Activated naive CD4-positive, alpha-beta T cell treated with Interleukin-2 at 50 U/mL for 16 hours (primary cell): Measurements from ENCODE around the gene P2RX6.

Experiments used
- DNase-seq: peaks from one replicate; pipeline ENCODE4 v3.0.0-alpha.2; 2020

Gene P2RX6

DNA sequence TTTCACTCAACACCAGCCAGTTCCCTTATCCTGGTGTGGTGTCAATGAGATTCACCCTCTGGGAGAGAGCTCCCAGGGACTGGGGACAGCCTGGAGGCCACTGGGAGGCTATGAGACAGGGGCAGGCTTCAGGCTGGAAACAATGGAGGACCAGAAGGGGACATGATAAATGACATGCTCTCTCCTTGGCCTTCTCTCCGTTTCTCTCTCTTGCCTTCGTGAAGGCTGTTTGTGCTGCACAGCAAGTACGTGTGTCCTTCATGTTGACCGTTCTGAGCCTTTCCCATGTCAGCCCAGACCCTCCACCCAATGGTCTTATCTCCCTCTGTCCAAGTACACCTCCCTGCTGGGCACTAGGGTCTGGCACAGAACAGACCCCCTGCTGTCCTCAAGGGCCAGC is 34.4 kb upstream of the P2RX6 start:
- DNase-seq: no peak

DNA sequence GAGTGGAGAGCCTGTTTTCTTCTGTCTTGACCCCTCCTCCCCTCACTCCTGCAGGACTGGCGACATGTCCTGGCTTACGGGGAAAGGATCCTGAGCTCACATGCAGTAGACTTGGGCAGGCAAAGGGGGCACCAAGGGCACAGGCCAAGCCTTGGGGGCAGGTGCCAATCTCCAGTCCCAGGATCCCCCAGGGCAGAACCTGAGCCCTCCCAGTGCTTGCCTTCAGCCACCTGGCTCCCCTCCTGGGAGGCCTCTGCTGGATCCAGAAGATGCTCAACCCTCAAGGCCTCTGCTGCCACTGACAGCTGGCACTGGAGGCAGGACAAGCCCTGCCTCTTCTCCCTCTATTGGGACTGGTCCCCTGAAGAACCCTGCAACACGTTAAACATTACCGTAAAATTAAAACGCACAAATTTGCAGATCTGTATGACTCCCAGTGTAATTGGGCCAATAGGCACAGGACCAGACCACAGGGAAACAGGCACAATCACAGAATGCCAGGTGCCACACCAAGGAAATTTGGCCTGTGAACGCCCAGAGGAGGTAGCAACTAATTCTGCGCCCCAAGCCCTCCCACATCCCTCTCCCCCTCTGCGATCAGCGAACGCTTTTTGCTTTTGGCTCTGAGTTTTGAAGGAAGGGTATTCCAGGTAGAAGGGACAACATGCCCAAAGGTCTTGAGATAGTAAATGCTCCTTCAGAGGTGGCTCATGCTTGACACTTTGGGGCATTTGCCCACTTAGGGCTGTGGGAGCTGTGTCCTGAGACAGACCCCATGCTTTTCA is 33.8 kb upstream of the P2RX6 start:
- no peak for DNase-seq

DNA sequence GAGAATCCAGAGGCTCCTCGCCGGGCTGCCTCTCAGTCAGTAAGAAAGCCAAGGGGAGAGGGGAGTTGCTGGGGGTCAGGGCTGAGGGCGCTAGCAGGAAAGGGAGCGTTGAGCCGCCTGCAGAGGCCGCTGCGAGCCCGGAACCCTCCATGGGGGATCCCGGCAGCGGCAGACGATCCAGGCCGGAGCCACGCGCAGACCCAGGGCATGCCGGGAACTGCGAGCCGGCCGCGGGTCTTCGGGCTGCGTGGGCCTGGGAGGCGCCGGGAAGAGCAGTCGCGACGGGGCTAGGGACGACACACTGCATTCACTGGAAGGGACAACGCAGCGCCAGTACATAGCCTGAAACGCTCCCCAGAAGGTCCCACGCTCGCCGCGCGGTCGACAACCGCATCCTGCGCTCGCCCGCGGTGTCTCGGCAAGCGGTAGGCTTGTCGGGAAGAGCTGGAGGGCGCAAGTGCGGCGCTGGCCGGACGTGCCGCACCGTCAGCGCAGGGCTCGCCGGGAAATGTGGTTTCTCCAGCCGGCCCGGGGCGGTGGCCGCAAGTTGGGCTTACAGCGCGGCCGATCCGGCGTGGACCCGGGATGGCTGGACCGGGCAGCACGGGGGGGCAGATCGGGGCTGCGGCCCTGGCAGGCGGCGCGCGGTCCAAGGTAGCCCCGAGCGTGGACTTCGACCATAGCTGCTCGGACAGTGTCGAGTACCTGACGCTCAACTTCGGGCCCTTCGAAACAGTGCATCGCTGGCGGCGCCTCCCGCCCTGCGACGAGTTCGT is 33.0 kb upstream of the P2RX6 start, which contains the start of gene LZTR1:
LZTR1 (plus strand) TSS at position 511 of the 776 bp plus-strand sequence; CDS start at position 586, 75 bp downstream.
- peak; percentile 71 for DNase-seq

- DNase-seq: no peak
Measured at GRCh38 chr22:20982563-20982882, 32.4 kb upstream of the P2RX6 start.

- no peak for DNase-seq
Measured at GRCh38 chr22:20983081-20983771, 31.7 kb upstream of the P2RX6 start.

GRCh38 chr22:20985720-20986119 is 29.2 kb upstream of the P2RX6 start:
- no peak for DNase-seq

DNA sequence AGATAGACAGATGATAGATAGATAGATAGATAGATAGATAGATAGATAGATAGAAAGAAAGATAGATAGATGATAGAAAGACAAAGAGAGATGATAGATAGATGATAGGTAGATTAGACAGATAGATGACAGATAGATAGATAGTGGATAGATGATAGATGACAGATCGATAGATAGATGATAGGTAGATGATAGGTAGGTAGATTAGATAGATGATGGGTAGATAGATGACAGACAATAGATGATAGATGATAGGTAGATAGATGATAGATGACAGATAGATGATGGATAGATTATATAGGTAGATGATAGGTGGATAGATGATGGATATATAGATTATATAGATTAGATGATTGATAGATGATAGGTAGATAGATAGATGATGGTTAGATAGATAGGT is 28.6 kb upstream of the P2RX6 start:
- no peak for DNase-seq

DNA sequence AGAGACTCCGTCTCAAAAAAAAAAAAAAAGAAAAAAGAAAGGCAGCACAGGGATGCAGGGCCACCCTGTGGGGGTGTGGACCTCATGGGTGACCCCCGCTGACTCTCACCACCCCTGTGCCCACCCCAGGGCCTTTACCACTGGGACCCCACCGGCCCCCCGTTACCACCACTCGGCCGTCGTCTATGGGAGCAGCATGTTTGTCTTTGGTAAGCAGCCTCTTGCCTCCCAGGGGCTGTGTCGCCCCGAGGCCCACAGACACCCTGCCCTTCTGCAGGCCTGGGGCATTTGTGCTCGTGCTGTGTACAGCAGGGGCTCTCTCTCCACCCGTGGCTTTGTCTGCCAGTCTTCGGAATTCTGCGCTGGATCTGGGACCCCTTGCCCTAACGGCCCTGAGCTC is 27.6 kb upstream of the P2RX6 start:
- no peak for DNase-seq

DNA sequence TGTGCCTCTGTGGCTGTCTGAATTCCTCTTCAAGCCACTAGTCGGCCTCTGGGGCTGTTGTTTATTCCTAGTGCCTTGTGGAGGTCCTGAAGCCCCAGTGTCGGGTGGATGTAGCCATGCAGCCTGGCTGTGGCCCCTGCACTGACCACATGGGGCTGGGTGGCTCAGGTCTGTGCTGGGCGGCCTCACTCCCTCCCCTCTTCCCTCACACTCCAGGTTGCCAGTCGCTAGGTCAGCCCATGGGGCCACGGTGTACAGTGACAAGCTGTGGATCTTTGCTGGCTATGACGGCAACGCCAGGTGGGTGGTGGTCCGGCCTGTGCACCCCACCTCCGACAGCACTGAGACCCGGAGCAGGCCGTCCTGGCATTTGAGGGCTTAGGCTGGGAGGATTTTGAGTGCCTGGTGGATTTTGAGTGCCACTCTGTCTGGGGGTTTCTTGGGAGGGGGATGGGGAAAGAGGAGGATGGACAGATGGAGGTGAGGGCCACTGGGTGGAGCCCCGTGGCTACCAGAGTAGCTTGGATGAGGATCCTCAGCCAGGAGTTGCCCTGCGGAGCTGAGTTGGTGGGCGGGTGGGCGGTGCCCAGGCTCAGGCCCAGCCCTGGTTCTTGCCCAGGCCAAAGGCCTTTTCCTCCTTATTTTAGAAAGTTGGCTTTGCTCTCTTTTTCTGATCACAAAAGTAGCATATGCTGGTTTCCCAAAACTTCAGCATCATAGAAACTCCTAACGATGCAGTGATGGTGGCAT is 26.2 kb upstream of the P2RX6 start:
- no peak for DNase-seq

DNA sequence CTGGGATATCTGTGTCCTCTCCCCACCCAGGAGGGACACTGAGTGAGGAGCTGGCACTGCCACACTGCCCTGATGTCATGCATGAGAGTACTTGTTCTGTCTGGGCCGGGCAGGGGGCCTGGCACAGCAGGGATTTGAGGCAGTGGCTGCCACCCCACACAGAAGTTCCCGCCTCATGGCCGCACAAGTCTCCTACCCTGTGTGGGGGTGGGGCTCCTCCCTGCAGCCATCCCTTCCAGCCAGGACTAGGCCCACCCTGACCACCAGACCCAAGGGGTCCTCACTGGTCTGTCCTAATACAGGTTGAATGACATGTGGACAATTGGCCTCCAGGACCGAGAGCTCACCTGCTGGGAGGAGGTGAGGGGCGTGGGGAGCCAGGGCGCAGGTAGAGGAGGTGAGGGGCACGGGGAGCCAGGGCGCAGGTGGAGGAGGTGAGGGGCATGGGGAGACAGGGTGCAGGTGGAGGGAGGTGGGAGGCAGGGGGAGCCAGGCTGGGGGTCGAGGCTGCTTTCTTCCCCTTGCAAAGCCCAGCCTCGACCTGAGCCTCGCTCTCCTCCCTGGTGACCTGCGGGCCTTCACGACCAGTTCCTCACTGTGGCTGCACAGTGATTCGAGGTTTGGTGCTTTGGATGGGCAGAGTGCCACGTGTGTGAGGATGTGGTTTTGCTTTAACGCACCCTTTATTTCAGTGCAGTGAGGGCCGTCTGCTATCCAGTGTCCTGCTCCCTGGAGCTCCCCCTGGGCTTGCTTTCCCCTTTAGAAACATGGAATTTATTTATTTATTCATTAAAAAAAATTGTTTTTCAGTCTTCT is 25.4 kb upstream of the P2RX6 start:
- DNase-seq: no peak

DNA sequence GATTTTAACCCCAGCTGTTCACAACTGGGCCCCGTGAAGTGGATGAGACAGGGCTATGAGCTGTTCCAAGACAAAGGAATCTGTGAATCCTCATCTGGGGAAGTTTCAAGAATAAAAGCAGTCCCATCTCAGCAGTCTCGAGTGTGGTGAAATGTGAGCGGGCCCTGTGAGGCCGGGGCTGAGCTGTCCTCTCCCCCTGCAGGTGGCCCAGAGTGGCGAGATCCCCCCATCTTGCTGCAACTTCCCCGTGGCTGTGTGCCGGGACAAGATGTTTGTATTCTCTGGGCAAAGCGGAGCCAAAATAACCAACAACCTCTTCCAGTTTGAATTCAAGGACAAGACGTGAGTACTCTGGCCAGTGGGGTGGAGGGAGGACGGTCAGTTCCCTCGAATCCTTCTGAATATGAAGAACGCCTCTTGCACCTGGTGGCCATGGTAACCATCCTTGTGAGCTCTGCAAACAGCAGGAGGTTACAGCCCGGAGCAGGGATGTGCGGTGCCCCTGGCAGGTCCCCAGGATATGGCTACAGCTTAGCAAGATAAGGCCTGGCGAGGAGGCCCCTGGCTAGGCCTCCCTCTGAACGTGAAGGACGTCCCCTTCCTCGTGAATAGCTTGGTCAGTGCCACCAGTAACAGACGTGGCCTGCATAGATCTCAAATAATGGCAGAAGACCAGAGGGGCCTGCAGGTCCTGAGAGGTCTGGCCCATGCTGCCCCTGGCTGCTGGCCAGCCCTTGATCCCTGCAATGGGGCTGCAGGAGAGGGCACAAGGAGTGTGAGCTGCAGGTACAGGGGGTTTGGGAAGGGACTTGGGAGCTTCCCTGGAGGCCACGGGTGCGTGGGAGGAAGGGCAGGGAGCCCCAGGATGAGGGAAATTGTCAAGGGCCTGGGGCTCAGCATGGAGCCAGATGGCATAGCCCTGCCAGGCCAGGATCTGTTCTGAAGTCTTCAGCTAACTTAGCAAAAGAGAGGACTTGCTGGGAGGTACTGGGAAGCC is 24.5 kb upstream of the P2RX6 start:
- DNase-seq: no peak

DNA sequence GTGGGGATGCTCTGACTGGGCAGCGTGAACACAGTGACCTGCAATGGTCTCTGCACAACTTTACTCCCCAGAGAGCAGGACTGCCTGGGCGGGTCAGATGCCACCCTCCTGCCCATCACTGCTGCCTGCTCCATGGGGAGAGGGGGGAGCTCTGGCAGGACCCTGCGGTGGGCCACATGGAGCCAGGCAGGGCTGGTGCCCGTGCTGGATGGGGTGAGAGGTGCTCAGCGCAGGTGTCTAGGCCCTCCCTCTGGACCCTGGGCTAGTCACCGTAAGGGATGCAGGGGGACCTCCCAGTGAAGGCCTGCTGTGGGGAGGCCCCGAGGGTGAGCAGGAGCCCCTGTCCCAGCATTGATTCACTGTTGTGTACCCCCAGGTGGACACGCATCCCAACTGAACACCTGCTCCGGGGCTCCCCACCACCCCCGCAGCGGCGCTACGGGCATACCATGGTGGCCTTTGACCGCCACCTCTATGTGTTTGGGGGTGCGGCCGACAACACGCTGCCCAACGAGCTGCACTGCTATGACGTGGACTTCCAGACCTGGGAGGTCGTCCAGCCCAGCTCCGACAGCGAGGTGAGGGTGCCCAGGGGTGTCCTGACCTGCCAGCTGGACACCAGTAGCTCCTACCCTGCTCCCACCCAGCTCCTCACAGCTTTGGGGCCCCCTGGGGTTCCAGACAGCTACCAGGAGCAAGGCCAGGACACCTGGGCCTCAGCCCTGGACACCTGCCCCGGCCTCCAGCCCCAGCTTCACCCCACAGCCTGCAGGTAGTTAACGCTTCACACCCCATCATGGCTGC is 23.5 kb upstream of the P2RX6 start:
- DNase-seq: no peak

GRCh38 chr22:20992056-20992442 is 22.9 kb upstream of the P2RX6 start:
- no peak for DNase-seq

GRCh38 chr22:20992456-20993303 is 22.3 kb upstream of the P2RX6 start:
- DNase-seq: no peak

DNA sequence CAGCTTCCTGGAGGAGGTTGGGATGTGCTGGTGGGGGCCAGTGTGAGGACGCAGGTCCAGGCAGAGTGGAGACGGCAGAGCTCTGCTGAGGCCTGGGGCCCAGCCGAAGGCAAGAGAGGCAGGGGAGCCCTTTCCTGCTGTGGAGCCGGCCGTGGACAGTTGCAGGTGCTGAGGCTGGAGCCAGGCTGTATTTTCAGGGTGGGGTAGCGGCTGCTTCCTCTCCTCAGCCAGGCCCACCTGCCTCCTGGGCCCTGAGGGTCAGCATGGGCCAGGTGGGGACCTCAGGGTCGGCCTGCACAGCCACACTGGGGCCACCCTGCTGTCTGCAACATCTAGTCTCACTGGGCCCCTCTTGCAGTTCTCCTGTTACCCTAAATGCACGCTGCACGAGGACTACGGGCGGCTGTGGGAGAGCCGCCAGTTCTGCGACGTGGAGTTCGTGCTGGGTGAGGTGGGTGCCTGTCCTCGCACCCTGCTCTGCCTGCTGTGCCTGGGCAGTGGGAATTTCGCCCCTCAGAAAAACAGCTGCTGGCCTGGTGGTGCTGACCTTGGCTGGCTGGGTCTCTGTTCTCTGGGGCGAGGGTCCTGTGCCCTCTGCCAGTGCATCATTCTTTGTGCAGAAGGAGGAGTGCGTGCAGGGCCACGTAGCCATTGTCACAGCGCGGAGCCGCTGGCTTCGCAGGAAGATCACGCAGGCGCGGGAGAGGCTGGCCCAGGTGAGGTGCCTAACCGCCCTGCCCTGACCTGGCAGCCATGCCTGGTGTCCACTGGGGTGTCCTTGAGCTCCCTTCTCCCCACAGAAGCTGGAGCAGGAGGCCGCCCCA is 21.4 kb upstream of the P2RX6 start:
- no peak for DNase-seq

DNA sequence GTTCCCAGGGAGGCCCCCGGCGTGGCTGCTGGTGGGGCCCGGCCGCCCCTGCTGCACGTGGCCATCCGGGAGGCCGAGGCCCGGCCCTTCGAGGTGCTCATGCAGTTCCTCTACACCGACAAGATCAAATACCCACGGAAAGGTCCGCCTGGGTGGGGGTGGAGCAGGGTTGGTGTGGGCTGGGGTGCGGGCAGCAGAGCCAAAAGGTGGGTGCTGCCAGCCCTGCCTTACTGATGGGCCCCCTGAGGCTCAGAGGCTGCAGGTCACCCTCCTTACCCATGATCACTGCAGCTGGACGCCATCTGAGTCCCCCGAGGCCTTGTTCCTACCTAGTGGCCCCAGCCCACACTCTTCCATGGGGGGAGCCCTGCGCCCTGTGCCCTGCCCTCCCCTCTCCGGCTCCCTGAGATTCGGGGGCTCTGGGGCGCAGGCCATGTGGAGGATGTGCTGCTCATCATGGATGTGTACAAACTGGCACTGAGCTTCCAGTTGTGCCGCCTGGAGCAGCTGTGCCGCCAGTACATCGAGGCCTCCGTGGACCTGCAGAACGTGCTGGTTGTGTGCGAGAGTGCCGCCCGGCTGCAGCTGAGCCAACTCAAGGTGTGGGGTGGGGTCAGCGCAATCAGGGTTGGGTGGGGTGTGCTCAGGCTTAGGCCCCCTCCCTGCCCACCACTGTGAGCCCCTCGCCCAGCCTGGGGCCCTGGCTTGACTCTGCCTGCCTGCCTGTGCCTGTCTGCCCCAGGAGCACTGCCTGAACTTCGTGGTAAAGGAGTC is 20.6 kb upstream of the P2RX6 start:
- no peak for DNase-seq

DNA sequence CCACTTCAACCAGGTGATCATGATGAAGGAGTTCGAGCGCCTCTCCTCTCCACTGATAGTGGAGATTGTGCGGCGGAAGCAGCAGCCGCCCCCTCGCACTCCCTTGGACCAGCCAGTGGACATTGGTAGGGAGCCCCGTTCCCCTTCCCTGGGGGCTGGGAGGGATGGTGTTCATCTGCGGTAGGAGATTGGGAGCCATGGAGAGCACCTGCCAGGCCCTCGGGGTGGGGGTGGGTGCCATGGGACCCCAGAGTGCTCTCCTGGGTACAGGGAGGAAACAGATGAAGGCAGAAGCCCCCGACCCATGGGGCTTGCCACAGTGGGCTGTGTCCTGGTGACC is 20.1 kb upstream of the P2RX6 start:
- no peak for DNase-seq
